Gastroesophageal sphincter (tissue), 3 donors: ENCODE data around the gene TTLL9.

Experiments
- POLR2A ChIP-seq, 2 donors: fragments of 450-650 bp; IDR thresholded peaks; one replicate each; pipeline ENCODE4 v1.6.1; 2017; ENCODE audit warnings: antibody characterized with exemption in 2 of 2, mild to moderate bottlenecking in 2 of 2, moderate library complexity in 1 of 2
- POLR2AphosphoS5 ChIP-seq: sonication (generic); formaldehyde crosslinking; IDR thresholded peaks from one replicate; pipeline ENCODE4 v1.6.1; 2017; ENCODE audit warnings: antibody characterized with exemption
- TF ChIP-seq, protein P1 (sequence below), 4 experiments: fragments of 200-600 bp in 2 of 4; fragments of 450-650 bp in 2 of 4; sonication (generic) in 1 of 4; IDR thresholded peaks; one replicate each; pipeline ENCODE4 v1.5.1; 2017 to 2019; ENCODE audit warnings: antibody characterized with exemption in 4 of 4, mild to moderate bottlenecking in 2 of 4, moderate library complexity in 2 of 4

DNA sequence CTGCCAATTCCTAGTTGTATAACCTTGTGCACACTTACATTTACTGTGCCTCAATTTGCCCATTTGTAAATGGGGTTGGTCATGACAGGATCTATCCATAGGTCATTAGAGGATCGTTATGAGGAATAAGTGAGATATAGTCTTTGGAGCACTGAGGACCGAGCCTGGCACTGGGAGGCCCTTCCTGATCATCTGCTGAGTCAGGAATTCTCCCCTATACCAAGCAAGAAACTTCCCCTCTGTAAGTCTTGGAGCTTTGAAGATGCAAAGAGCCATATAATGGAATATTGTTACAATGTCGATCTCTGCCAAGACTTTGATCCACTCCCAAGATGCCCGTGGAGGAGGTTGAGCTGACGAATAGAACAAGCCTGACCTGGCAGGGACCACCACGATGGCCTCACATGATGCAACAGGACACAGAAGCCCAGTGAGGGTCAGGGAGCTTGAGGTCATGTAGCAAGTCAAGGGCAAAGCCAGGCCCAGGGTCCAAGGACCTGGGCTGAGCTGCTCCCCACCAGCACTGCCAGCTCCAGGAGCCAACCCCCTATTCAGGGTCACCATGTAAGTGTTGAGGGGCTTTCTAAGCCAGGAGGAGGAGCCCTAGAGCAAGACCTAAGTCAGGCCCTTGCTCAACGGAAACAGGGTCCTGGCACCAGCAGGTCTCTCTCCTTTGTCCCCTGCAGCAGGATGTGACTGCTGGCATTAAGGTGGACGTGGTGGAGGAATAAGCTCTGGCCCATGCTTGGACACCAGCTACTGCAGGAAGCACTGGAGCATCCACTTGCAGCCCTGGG is 64.7 kb downstream of the TTLL9 start:
- no peak for TF ChIP-seq POLR2AphosphoS5
- TF ChIP-seq, protein P1, sequence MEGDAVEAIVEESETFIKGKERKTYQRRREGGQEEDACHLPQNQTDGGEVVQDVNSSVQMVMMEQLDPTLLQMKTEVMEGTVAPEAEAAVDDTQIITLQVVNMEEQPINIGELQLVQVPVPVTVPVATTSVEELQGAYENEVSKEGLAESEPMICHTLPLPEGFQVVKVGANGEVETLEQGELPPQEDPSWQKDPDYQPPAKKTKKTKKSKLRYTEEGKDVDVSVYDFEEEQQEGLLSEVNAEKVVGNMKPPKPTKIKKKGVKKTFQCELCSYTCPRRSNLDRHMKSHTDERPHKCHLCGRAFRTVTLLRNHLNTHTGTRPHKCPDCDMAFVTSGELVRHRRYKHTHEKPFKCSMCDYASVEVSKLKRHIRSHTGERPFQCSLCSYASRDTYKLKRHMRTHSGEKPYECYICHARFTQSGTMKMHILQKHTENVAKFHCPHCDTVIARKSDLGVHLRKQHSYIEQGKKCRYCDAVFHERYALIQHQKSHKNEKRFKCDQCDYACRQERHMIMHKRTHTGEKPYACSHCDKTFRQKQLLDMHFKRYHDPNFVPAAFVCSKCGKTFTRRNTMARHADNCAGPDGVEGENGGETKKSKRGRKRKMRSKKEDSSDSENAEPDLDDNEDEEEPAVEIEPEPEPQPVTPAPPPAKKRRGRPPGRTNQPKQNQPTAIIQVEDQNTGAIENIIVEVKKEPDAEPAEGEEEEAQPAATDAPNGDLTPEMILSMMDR (IDR thresholded peaks at IDR 0.05) = no peak
- TF ChIP-seq POLR2A (IDR thresholded peaks at IDR 0.05) = no peak
